Stimulated activated CD4-positive, alpha-beta T cell treated with anti-CD3 and anti-CD28 coated beads, Interleukin-12 subunit alpha, Interleukin-12 subunit beta, amount 100 ng/mL, for 4 hours (primary cell): ENCODE measurements around the gene PIGQ.

ENCODE experiments used
- DNase-seq: peaks from one replicate; pipeline ENCODE4 v3.0.0-alpha.2; 2020

PIGQ gene

DNA sequence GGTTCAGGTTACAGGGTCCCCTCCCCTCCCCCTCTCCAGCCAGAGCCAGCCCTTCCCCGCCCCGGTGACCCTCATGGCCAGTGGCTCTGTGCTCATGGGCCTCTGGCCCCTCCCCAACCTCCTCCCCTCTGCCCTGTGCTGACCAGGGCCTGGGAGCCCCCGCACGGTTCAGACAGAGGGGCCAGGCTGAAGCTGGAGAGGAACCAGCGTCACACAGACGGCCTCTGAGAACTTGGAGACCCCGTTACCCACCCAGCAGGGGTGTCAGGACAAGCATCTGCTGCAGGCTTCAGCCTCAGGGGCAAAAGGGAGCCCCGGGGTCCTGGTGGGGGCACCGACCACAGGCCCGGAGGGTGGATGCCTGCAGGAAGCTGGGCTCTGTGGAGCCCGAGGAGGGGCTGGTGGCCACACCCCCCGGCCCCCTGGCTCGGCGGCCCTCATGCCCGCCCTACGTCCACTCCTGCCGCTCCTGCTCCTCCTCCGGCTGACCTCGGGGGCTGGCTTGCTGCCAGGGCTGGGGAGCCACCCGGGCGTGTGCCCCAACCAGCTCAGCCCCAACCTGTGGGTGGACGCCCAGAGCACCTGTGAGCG lies 61.1 kb downstream of the PIGQ start, which contains the start of gene WFIKKN1:
TSS of gene WFIKKN1 (plus strand) at position 171 of the 591 bp plus-strand sequence. CDS start at position 440, 269 bp downstream.
- no peak for DNase-seq

DNA sequence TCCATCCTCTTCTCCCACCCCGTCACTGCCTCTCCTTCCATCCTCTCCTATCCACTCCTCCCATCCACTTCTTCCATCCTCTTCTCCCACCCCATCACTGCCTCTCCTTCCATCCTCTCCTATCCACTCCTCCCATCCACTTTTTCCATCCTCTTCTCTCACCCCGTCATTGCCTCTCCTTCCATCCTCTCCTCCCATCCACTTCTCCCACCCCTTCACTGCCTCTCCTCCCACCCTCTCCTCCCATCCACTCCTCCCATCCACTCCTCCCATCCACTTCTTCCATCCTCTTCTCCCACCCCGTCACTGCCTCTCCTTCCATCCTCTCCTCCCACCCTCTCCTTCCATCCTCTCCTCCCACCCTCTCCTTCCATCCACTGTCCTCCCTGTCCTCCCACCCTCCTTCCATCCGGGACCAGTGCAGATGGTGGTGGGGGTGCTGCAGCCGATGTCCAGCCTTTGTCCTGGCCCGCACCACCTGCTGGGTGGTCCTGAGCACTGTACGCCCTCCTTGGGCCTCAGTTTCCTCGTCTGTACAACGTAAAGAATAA lies 62.1 kb downstream of the PIGQ start:
- no peak for DNase-seq

DNA sequence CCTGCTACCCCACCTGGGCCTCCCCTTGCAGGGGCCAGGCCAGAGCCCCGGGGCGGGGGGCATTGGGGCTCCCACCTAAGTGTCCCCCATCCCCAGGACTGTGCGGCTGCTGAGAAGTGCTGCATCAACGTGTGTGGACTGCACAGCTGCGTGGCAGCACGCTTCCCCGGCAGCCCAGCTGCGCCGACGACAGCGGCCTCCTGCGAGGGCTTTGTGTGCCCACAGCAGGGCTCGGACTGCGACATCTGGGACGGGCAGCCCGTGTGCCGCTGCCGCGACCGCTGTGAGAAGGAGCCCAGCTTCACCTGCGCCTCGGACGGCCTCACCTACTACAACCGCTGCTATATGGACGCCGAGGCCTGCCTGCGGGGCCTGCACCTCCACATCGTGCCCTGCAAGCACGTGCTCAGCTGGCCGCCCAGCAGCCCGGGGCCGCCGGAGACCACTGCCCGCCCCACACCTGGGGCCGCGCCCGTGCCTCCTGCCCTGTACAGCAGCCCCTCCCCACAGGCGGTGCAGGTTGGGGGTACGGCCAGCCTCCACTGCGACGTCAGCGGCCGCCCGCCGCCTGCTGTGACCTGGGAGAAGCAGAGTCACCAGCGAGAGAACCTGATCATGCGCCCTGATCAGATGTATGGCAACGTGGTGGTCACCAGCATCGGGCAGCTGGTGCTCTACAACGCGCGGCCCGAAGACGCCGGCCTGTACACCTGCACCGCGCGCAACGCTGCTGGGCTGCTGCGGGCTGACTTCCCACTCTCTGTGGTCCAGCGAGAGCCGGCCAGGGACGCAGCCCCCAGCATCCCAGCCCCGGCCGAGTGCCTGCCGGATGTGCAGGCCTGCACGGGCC lies 62.9 kb downstream of the PIGQ start:
- DNase-seq, result no peak

DNA sequence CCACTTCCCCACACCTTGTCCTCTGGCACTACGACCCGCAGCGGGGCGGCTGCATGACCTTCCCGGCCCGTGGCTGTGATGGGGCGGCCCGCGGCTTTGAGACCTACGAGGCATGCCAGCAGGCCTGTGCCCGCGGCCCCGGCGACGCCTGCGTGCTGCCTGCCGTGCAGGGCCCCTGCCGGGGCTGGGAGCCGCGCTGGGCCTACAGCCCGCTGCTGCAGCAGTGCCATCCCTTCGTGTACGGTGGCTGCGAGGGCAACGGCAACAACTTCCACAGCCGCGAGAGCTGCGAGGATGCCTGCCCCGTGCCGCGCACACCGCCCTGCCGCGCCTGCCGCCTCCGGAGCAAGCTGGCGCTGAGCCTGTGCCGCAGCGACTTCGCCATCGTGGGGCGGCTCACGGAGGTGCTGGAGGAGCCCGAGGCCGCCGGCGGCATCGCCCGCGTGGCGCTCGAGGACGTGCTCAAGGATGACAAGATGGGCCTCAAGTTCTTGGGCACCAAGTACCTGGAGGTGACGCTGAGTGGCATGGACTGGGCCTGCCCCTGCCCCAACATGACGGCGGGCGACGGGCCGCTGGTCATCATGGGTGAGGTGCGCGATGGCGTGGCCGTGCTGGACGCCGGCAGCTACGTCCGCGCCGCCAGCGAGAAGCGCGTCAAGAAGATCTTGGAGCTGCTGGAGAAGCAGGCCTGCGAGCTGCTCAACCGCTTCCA lies 63.7 kb downstream of the PIGQ start:
- no peak for DNase-seq
